ENCODE results near the gene EDC4.

The EDC4 gene

DNA sequence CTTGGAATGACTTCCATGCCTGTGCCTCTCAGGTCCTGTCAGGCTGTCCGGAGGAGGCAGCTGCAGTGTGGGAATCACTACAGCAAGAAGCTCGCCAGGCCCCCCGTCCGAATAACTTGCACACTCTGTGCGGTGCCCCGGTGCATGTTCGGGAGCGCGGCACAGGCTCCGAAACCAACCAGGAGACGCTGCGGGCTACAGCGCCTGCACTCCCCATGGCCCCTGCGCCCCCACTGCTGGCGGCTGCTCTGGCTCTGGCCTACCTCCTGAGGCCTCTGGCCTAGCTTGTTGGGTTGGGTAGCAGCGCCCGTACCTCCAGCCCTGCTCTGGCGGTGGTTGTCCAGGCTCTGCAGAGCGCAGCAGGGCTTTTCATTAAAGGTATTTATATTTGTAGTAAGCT is 13.1 kb downstream of the EDC4 start:
- no peaks in the 10 kb centered on the region for H3K27me3 ChIP-seq (ENCODE audit: low read length)
- H3K36me3 ChIP-seq (ENCODE audit: low read length), result no peaks in the 10 kb centered on the region
- H3K9me2 ChIP-seq (replicated peaks; ENCODE audit: insufficient read depth, low read length), result no peaks in the 10 kb centered on the region
- no peak overlapping the region for H3K27ac ChIP-seq (ENCODE audit: low read depth, low read length)
- H3F3A ChIP-seq (ENCODE audit: insufficient read depth), result no peaks in the 10 kb centered on the region; the same call in 1 of the 2 replicates
- H4K20me1 ChIP-seq (ENCODE audit: low read depth, low read length), result no peaks in the 10 kb centered on the region
- no peak overlapping the region for H3K9ac ChIP-seq (ENCODE audit: low read length)
- no peak overlapping the region for H2AFZ ChIP-seq (ENCODE audit: low read depth, low read length, severe bottlenecking)
- H3K4me3 ChIP-seq (ENCODE audit: insufficient read depth, low read length, poor library complexity, severe bottlenecking), result no peak overlapping the region
- H3K79me2 ChIP-seq (ENCODE audit: insufficient read depth, low read length), result no peaks in the 10 kb centered on the region
- no peak for TF ChIP-seq CTCF (IDR thresholded peaks at IDR 0.05; ENCODE audit: insufficient read depth, low read length, poor library complexity, severe bottlenecking)
- TF ChIP-seq EZH2phosphoT487 (conservative IDR thresholded peaks at IDR 0.05; ENCODE audit: low read length), result no peak
- H3K4me2 ChIP-seq (ENCODE audit: low read depth, low read length, poor library complexity, severe bottlenecking), result no peak overlapping the region
- no peaks in the 10 kb centered on the region for H3K9me3 ChIP-seq (ENCODE audit: insufficient read depth, low read length)

GRCh38 chr16:67886387-67886786 is 13.5 kb downstream of the EDC4 start:
- no peaks in the 10 kb centered on the region for H3K79me2 ChIP-seq (ENCODE audit: insufficient read depth, low read length)
- no peak overlapping the region for H3K4me3 ChIP-seq (ENCODE audit: insufficient read depth, low read length, poor library complexity, severe bottlenecking)
- no peaks in the 10 kb centered on the region for H4K20me1 ChIP-seq (ENCODE audit: low read depth, low read length)
- no peak overlapping the region for H3K4me2 ChIP-seq (ENCODE audit: low read depth, low read length, poor library complexity, severe bottlenecking)
- no peak overlapping the region for H3K9ac ChIP-seq (ENCODE audit: low read length)
- TF ChIP-seq EZH2phosphoT487 (conservative IDR thresholded peaks at IDR 0.05; ENCODE audit: low read length) (no peak), CTCF (IDR thresholded peaks at IDR 0.05; ENCODE audit: insufficient read depth, low read length, poor library complexity, severe bottlenecking) (no peak)
- H3F3A ChIP-seq (ENCODE audit: insufficient read depth), result no peaks in the 10 kb centered on the region; the same call in 1 of the 2 replicates
- no peaks in the 10 kb centered on the region for H3K36me3 ChIP-seq (ENCODE audit: low read length)
- H3K9me2 ChIP-seq (replicated peaks; ENCODE audit: insufficient read depth, low read length), result no peaks in the 10 kb centered on the region
- no peaks in the 10 kb centered on the region for H3K27me3 ChIP-seq (ENCODE audit: low read length)
- H2AFZ ChIP-seq (ENCODE audit: low read depth, low read length, severe bottlenecking), result no peak overlapping the region
- no peaks in the 10 kb centered on the region for H3K9me3 ChIP-seq (ENCODE audit: insufficient read depth, low read length)
- no peak overlapping the region for H3K27ac ChIP-seq (ENCODE audit: low read depth, low read length)

- no peak overlapping the region for H3K27ac ChIP-seq (ENCODE audit: low read depth, low read length)
- no peaks in the 10 kb centered on the region for H3K36me3 ChIP-seq (ENCODE audit: low read length)
- no peaks in the 10 kb centered on the region for H4K20me1 ChIP-seq (ENCODE audit: low read depth, low read length)
- H2AFZ ChIP-seq (ENCODE audit: low read depth, low read length, severe bottlenecking), result no peak overlapping the region
- H3K4me2 ChIP-seq (ENCODE audit: low read depth, low read length, poor library complexity, severe bottlenecking), result no peak overlapping the region
- H3F3A ChIP-seq (ENCODE audit: insufficient read depth), result no peaks in the 10 kb centered on the region; the same call in 1 of the 2 replicates
- no peak overlapping the region for H3K9ac ChIP-seq (ENCODE audit: low read length)
- H3K79me2 ChIP-seq (ENCODE audit: insufficient read depth, low read length), result no peaks in the 10 kb centered on the region
- TF ChIP-seq EZH2phosphoT487 (conservative IDR thresholded peaks at IDR 0.05; ENCODE audit: low read length) (no peak), CTCF (IDR thresholded peaks at IDR 0.05; ENCODE audit: insufficient read depth, low read length, poor library complexity, severe bottlenecking) (no peak)
- no peaks in the 10 kb centered on the region for H3K9me3 ChIP-seq (ENCODE audit: insufficient read depth, low read length)
- no peaks in the 10 kb centered on the region for H3K9me2 ChIP-seq (replicated peaks; ENCODE audit: insufficient read depth, low read length)
- H3K27me3 ChIP-seq (ENCODE audit: low read length), result no peaks in the 10 kb centered on the region
- no peak overlapping the region for H3K4me3 ChIP-seq (ENCODE audit: insufficient read depth, low read length, poor library complexity, severe bottlenecking)
Observed at GRCh38 chr16:67888331-67888730, 15.5 kb downstream of the EDC4 start.

Measured in SU-DHL-6 (cell line).